Gastroesophageal sphincter (tissue), 3 donors: ENCODE results near the gene IRF5.

Experiments
- EP300 ChIP-seq: sonication (generic); formaldehyde crosslinking; IDR thresholded peaks from one replicate; pipeline ENCODE4 v1.6.1; 2017; ENCODE audit warnings: antibody characterized with exemption, mild to moderate bottlenecking
- POLR2A ChIP-seq, 2 donors: fragments of 450-650 bp; IDR thresholded peaks; one replicate each; pipeline ENCODE4 v1.6.1; 2017; ENCODE audit warnings: antibody characterized with exemption in 2 of 2, mild to moderate bottlenecking in 2 of 2, moderate library complexity in 1 of 2
- POLR2AphosphoS5 ChIP-seq: sonication (generic); formaldehyde crosslinking; IDR thresholded peaks from one replicate; pipeline ENCODE4 v1.6.1; 2017; ENCODE audit warnings: antibody characterized with exemption
- TF ChIP-seq, protein P1 (sequence below), 4 experiments: fragments of 200-600 bp in 2 of 4; fragments of 450-650 bp in 2 of 4; sonication (generic) in 1 of 4; IDR thresholded peaks; one replicate each; pipeline ENCODE4 v1.5.1; 2017 to 2019; ENCODE audit warnings: antibody characterized with exemption in 4 of 4, mild to moderate bottlenecking in 2 of 4, moderate library complexity in 2 of 4

DNA sequence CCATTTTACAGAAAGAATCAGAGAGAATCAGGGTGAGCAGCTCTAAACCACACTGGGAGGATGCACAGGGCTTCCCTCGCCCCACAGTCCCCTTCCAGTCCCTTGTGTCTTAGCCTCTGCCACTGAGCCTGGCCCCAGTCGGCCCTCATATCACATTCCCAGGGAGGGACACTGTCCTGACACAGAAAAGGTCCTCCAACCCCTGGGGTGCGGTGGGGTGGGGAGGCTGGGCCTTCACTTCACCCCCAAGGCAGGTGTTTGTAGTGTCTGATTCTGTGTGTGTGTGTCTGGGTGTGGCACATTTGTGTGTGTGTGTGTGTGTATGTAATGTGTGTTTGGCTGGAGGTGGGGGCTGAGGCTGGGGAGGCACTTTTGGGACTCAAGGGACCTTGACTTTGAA lies 25.4 kb upstream of the IRF5 start:
- TF ChIP-seq, protein P1, sequence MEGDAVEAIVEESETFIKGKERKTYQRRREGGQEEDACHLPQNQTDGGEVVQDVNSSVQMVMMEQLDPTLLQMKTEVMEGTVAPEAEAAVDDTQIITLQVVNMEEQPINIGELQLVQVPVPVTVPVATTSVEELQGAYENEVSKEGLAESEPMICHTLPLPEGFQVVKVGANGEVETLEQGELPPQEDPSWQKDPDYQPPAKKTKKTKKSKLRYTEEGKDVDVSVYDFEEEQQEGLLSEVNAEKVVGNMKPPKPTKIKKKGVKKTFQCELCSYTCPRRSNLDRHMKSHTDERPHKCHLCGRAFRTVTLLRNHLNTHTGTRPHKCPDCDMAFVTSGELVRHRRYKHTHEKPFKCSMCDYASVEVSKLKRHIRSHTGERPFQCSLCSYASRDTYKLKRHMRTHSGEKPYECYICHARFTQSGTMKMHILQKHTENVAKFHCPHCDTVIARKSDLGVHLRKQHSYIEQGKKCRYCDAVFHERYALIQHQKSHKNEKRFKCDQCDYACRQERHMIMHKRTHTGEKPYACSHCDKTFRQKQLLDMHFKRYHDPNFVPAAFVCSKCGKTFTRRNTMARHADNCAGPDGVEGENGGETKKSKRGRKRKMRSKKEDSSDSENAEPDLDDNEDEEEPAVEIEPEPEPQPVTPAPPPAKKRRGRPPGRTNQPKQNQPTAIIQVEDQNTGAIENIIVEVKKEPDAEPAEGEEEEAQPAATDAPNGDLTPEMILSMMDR (IDR thresholded peaks at IDR 0.05), result no peak
- TF ChIP-seq POLR2A (IDR thresholded peaks at IDR 0.05) (no peak), EP300 (no peak), POLR2AphosphoS5 (no peak)
